NCI-H1436 treated with DMSO at 0.1 percent for 48 hours (cell line): ENCODE data around the gene GALNT9.
"Not testable (repeated sequence)": the region's sequence is repeated elsewhere in the genome, so short reads cannot be mapped to it uniquely, and the experiment has no call there.

ENCODE experiments used
- DNase-seq: peaks from one replicate; lab custom pipeline; 2025; lab: John Stamatoyannopoulos, UW

Gene GALNT9

DNA sequence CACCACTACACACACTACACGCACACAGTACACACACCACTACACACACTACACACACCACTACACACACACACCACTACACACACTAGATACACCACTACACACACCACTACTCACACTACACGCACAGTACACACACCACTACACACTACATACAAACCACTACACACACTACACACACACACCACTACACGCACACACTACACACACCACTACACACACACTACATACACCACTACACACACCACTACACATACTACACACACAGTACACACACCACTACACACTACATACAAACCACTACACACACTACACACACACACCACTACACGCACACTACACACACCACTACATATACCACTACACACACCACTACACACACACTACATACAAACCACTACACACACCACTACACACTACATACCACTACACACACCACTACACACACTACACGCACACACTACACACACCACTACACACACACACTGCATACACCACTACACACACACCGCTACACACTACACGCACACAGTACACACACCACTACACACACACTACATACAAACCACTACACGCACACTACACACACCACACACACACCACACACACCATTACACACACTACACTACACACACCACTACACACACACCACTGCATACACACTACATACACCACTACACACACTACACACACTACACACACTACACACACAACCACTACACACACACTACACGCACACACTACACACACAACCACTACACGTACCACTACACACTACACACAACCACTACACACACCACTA, 173.4 kb downstream of the GALNT9 start:
- DNase-seq: no peak

DNA sequence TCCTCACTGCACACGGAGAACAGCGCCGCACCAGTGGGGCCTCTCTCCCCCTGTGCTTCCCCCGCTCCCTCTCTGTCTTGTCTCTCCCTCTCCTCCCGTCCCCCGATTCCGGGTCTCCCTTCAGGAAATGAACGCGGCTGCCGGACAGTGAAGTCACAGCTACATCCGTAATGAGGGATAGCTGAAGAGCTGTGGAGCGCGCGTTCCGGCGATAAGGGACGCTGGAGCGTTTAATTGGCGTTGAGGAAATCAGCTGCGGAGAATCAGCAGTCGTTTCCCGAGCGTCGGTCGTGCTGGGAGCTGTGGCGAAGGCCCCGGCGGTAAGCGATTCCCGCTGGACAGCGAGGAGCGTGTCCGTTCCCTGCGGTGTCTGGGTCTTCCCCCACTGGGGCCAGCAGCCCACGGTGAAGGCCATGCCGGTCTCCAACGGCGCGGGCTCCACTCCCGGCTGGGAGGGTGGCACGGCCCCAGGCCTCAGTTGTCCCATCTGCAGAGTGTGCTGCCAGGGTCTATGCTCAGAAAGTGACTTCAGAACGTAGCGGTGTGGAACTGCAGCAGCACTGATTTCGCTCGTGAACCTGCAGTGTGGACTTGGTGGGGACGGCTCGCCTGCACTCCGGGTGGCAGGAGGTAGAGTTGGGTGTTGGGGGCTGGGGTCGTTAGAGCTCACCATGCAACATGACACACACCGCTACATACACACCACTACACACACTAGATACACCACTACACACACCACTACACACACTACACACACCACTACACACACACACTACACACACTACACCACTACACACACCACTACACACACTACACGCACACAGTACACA, 174.2 kb downstream of the GALNT9 start:
- DNase-seq: no peak

DNA sequence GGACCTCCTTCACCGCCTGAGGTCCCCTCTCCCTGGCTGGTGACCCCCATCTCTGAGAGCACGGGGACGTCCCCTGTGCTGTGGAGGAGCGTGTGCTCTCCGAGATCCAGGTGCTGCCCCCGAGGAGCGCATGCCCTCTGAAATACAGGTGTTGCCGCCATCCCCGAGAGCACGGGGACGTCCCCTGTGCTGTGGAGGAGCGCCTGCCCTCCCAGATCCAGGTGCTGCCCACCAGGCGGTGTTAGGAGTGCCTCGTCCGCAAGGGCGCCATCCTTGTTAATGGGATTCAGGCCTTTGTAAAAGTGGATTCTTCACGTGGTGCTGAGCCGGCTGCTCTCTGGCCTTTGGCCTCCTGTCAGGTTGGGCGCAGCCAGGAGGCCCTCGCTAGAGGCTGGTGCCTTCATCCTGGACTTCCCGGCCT, 175.0 kb downstream of the GALNT9 start:
- no peak for DNase-seq

DNA sequence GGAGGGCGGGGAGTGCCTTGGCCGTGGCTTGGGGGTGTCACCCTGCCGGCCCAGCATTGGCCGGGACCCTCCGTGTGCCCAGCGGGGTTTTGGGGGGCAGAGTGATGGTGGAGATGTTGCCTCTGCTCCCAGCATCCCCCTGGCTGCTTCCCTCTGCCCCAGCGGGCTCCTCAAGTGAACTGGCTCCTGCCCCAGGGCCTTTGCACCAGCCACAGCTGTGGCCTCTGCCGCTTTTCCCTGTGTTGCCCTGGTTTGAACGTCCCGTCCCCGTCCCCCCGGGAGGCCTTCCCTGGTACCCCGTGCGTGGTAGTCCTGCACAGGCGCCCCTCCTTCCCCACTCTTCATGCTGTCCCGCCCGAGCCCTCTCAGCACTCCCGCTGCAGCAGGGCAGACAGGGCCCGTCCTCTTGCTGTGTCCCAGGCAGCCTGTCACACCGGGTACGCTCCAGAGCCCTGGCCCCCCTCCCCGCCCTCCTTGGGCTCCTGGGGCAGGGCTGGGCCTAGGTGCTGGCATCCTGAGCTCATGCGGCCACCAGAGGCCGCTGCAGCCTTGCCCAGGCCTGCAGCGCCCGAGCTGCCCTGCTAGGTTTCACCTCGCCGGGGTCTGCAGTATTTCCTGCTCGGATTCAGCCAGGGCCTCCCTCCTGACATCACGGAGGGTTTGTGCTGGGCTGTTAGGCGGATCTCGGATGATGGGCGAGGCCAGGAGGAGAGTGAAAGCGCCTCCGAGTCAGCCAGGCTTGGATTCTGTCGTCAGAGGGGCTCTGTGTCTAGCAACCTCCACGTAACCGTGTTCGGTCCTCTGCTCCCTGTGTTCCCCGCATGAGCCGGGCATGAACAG, 175.7 kb downstream of the GALNT9 start:
- DNase-seq: no peak

DNA sequence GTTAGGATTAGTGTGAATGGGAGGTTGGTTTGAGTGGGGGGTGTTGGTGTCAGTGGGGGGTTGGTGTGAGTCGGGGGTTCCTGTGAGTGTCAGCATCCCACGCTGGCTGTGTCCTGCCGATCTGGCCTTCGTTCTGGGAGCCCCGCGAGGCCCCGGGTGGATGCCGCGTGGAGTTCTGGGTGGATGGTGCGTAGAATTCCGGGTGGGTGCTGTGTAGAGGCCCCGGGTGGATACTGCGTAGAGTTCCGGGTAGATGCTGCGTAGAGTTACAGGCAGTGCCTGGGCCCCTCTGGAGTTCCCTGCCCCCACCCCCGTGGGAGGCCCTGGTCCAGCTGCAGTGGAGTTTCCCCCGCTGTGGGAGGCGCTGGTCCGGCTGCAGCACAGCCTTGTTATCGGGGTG, 176.4 kb downstream of the GALNT9 start:
- DNase-seq: no peak

DNA sequence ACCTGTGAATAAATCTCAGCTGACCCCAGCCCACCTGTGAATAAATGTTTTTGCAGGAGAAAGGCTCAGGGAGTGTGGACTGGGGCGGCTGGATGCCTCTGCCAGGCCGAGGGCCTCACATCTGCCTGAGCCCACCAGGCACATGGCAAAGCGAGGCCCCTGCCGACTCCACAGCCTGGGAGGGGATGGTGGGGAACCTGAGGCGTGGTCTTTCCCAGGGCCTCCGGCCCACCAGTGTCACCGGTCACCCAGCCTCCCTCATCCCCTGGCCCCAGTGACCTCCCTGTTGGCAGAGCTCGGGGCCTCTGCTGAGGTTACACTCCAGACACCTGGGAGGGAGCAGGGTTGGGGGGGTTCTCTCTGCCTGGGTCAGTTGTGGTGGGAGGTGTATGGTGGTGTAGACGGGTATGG, 177.0 kb downstream of the GALNT9 start:
- DNase-seq: no peak

DNA sequence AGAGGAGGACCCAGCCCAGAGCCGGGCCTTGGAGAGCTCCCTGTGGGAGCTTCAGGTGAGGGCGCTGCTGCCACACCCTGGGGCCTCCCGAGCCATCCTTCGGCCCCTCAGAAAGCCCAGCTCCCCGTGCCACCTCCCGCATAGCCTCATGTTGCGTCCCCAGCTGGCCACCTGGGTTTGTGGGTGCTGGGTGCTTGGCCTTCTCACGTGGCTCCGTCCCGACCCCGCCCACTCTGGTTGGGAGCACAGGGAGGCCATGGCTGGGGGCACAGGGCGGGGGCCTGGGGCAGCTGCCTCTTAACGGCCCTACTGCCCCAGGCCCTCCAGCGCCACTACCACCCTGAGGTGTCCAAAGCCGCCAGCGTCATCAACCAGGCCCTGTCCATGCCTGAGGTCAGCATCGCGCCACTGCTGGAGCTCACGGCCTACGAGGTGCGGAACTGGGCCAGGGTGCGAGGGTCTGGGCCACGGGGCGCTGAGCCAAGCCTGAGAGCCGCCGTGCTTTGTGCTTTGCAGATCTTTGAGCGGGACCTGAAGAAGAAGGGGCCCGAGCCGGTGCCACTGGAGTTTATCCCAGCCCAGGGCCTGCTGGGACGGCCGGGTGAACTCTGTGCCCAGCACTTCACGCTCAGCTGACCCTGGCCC, 177.5 kb downstream of the GALNT9 start:
- no peak for DNase-seq

DNA sequence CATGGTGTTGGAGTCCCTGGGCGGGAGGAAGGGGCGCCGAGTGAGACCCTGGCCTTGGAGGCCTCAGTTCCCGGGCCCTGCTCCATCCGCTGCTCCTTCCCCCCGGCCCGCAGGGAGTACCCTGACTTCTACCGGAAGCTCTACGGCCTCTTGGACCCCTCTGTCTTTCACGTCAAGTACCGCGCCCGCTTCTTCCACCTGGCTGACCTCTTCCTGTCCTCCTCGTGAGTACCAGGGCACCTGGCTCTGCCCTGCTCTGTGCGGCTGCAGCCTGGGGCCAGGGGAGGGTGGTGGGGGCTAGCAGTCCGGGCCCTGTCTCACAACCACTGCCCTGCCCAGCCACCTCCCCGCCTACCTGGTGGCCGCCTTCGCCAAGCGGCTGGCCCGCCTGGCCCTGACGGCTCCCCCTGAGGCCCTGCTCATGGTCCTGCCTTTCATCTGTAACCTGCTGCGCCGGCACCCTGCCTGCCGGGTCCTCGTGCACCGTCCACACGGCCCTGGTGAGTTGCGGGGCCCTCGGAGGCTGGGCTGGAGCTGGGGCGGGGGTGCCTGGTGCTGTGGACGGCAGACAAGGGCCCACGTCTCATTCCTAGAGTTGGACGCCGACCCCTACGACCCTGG, 178.1 kb downstream of the GALNT9 start:
- DNase-seq: no peak

DNA sequence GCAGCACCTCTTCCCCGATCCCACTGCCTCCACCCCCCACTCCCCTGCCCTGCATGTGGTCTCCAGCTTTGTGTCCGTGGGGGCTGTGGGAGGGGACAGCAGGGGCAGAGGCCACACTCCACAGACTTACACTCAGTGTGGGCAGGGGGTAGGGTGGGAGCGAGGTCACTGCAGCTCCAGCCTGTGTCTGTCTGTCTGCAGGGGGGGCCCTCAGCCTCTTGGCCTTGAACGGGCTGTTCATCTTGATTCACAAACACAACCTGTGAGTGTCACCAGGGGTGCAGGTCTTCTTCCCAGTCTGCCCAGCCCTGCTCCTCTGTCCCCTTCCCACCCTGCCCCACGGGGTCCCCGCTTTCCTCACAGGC, 178.6 kb downstream of the GALNT9 start:
- no peak for DNase-seq

DNA sequence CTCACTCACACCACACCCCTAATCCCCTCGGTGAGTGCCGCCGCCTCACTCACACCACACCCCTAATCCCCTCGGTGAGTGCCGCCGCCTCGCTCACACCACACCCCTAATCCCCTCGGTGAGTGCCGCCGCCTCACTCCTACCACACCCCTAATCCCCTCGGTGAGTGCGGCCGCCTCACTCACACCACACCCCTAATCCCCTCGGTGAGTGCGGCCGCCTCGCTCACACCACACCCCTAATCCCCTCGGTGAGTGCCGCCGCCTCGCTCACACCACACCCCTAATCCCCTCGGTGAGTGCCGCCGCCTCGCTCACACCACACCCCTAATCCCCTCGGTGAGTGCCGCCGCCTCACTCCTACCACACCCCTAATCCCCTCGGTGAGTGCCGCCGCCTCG, 179.9 kb downstream of the GALNT9 start:
- not testable (repeated sequence) for DNase-seq

DNA sequence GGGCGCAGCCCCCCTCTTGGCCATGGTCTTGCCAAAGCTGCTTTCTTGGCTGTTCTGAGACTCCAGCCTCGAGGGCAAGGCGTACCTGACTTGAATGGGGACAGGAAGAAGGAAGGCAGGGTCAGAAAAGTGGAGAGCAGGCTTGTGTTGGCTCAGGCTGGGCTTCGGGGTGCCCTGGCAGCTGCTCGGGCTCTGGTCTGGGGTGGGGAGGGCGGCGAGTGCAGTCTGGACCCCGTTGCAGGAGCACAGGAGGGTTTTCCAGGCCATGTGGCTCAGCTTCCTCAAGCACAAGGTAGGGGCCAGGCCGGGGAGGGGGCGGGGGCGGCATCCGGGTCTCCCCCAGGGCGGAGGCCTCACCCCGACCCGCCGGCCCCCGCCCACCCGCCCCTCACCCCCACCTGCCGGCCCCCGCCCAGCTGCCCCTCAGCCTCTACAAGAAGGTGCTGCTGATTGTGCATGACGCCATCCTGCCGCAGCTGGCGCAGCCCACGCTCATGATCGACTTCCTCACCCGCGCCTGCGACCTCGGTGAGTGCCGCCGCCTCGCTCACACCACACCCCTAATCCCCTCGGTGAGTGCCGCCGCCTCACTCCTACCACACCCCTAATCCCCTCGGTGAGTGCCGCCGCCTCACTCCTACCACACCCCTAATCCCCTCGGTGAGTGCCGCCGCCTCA, 180.9 kb downstream of the GALNT9 start:
- no peak for DNase-seq

DNA sequence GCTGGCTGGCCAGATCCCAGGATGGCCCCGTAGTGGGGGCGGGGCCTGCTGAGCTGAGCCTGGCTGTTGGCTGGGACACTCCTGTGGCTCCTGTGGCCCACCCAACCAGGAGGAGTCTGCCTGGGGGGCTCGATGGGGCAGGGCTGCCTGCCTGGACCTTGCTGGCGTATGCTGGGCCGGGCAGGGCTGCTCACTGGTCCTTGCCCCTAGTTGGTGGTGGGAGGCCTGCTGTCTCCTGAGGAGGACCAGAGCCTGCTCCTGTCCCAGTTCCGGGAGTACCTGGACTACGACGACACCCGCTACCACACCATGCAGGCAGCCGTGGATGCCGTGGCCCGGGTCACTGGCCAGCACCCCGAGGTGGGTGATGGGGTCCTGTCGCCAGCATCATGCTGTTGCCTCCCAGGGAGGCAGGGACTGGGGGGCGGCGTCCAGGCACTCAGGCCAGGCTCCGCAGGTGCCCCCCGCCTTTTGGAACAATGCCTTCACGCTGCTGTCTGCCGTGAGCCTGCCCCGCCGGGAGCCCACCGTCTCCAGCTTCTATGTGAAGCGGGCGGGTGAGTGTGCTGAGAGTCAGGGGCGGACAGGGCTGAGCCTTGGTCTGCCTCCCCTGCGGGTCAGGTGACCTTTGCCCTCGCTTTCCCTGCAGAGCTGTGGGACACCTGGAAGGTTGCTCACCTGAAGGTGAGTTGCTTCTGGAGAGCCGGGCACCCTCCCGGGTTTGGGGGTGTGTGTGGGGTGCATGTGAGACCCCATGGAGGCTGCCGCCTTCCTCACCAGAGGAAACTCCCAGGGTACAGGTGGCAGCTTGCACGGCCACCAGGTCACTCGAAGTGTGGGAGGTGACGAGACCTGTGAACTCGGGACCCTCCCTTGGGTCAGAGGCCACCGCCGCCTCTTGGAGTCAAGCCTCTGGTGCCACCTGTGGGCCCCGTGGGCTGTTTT, 181.7 kb downstream of the GALNT9 start:
- no peak for DNase-seq

DNA sequence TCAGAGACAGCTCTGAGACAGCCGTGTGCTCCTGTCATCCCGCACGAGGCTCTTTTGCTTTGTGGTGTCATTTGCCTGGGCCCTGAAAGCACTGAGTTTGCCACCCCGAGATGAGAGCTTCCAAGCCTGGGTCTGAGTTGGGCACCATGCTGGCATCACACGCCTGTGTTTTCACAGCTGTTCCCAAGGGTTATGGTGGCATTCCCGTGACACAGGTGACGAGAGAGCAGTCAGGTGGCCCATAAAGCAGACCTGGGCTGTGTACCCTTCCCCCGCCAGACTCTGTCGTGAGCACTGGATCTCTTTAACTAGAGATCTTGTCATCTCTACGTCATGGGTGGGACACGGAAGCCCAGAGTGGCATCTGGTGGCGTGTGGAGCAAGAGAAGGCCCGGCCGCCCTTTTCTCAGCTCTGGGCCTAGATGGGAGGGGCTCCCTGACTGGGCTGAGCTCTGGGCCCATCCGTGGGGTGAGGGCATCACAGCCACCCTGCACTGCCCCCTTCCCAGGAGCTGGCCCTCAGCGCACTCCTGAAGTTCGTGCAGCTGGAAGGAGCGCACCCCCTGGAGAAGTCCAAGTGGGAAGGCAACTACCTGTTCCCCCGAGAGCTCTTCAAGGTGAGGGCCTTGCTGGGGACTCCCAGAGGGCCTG, 182.5 kb downstream of the GALNT9 start:
- DNase-seq: no peak
